A673 (cell line): ENCODE results near the gene TAS1R2. TPM values are rescaled to one million over a fixed set of nuclear protein-coding genes. Genes with fewer than 3 reads are reported as not detected.

Source experiments
- Bru-seq: library from RNA; stranded (reverse); fragments of 400-500 nt; gene quantifications from one replicate; lab custom pipeline; 2021; lab: Mats Ljungman, UMichigan
- BruChase-seq, 2 experiments: library from RNA; stranded (reverse); fragments of 400-500 nt; gene quantifications; one replicate each; lab custom pipeline; 2021; lab: Mats Ljungman, UMichigan
- BruUV-seq: library from RNA; stranded (reverse); fragments of 400-500 nt; replicated peaks from 2 replicates; lab custom pipeline; 2021; lab: Mats Ljungman, UMichigan
- CTCF ChIA-PET: fragments of 300-600 bp; sonication (Branson Sonifier 250); formaldehyde crosslinking; loops from one replicate; lab custom pipeline; 2022; ENCODE audit warnings: antibody characterized with exemption; lab: Charles Lee
- POLR2A ChIA-PET: fragments of 300-600 bp; sonication (Branson Sonifier 250); formaldehyde crosslinking; loops from one replicate; lab custom pipeline; 2022; ENCODE audit warnings: antibody characterized with exemption; ENCODE audit not compliant: low non-redundant PET; lab: Charles Lee
- DNase-seq: peaks from one replicate; pipeline ENCODE4 v3.0.0-alpha.2; 2015; ENCODE audit warnings: low spot score
- H3K27ac ChIP-seq: fragments of 200-600 bp; sonication (generic); 2 replicates; pipeline ENCODE4 v1.5.1; 2016; ENCODE audit warnings: mixed run types, low read depth, mild to moderate bottlenecking, mixed read lengths, antibody characterized with exemption, low read length; ENCODE audit not compliant: poor library complexity, severe bottlenecking
- H3K27me3 ChIP-seq: fragments of 200-600 bp; sonication (generic); replicated peaks from 2 replicates; pipeline ENCODE4 v1.6.1; 2017; ENCODE audit warnings: mixed run types, low read depth, mild to moderate bottlenecking, mixed read lengths, antibody characterized with exemption, low read length; ENCODE audit not compliant: insufficient read depth, poor library complexity
- H3K36me3 ChIP-seq: fragments of 200-600 bp; sonication (generic); 2 replicates; pipeline ENCODE4 v1.6.1; 2016; ENCODE audit warnings: mixed run types, mild to moderate bottlenecking, mixed read lengths, antibody characterized with exemption, low read length; ENCODE audit not compliant: insufficient read depth, poor library complexity, severe bottlenecking
- H3K4me1 ChIP-seq: fragments of 200-600 bp; sonication (generic); 2 replicates; pipeline ENCODE4 v1.6.1; 2017; ENCODE audit warnings: mixed run types, mild to moderate bottlenecking, mixed read lengths, antibody characterized with exemption, low read length; ENCODE audit not compliant: insufficient read depth, poor library complexity, severe bottlenecking
- H3K4me3 ChIP-seq: fragments of 200-600 bp; sonication (generic); 2 replicates; pipeline ENCODE4 v1.5.1; 2016; ENCODE audit warnings: low read depth, mixed run types, mild to moderate bottlenecking, mixed read lengths, low read length; ENCODE audit not compliant: poor library complexity, severe bottlenecking
- H3K9me3 ChIP-seq: fragments of 200-600 bp; sonication (generic); 2 replicates; pipeline ENCODE4 v1.6.1; 2016; ENCODE audit warnings: mixed run types, low read depth, mild to moderate bottlenecking, mixed read lengths, antibody characterized with exemption, low read length; ENCODE audit not compliant: poor library complexity, severe bottlenecking
- EZH2 ChIP-seq: fragments of 200-600 bp; sonication (generic); IDR thresholded peaks from 2 replicates; pipeline ENCODE4 v1.6.1; 2017; ENCODE audit warnings: borderline replicate concordance, low read depth, mild to moderate bottlenecking, mixed read lengths, antibody characterized with exemption, low read length; ENCODE audit not compliant: poor library complexity, severe bottlenecking
- intact Hi-C: fragments of 100-400 bp; cut with micrococcal nuclease; formaldehyde crosslinking; loops from one replicate; pipeline ENCODE4 v1.10.0; 2022; ENCODE audit not compliant: unreplicated experiment
- long read RNA-seq: library from polyadenylated mRNA; stranded (forward); transcript quantifications from one replicate; pipeline ENCODE4 v2.0.0, GENCODE V29; 2022
- total RNA-seq: library from RNA; stranded (reverse); gene quantifications from 2 replicates; pipeline ENCODE4 v1.2.3, GENCODE V29; 2021
- TF ChIP-seq, protein P1 (sequence below): fragments of 300-800, 200-600 bp; sonication (generic); conservative IDR thresholded peaks from 2 replicates; pipeline ENCODE4 v1.5.1; 2017; ENCODE audit warnings: low read depth, mild to moderate bottlenecking, antibody characterized with exemption, low read length, moderate library complexity, mixed read lengths

The TAS1R2 gene
- total RNA-seq (not detected in 2 replicates), Bru-seq, nascent RNA (percentile 12 among the genes with signal in this experiment), BruChase-seq, experiment 1, labeled RNA remaining after a 2-hour chase (percentile 8 among the genes with signal in this experiment), BruChase-seq, experiment 2, labeled RNA remaining after a 6-hour chase (not detected)
- long read RNA-seq: 0 reads

GRCh38 chr1:18859560-18859959 lies at the start of gene TAS1R2:
Gene TAS1R2 (minus strand): TSS chr1:18859660. CDS start chr1:18859660, 0 bp downstream.
- Histone ChIP-seq H3K4me3 (no peak within 1 kb of the TSS), H3K9me3 (no peaks in the 10 kb centered on the region), H3K27me3 (no peaks in the 10 kb centered on the region), H3K27ac (no peak within 1 kb of the TSS), H3K36me3 (no peaks in the 10 kb centered on the region), H3K4me1 (no peaks in the 10 kb centered on the region)
- intact Hi-C loops: no loop called here
- TF ChIP-seq, protein P1, sequence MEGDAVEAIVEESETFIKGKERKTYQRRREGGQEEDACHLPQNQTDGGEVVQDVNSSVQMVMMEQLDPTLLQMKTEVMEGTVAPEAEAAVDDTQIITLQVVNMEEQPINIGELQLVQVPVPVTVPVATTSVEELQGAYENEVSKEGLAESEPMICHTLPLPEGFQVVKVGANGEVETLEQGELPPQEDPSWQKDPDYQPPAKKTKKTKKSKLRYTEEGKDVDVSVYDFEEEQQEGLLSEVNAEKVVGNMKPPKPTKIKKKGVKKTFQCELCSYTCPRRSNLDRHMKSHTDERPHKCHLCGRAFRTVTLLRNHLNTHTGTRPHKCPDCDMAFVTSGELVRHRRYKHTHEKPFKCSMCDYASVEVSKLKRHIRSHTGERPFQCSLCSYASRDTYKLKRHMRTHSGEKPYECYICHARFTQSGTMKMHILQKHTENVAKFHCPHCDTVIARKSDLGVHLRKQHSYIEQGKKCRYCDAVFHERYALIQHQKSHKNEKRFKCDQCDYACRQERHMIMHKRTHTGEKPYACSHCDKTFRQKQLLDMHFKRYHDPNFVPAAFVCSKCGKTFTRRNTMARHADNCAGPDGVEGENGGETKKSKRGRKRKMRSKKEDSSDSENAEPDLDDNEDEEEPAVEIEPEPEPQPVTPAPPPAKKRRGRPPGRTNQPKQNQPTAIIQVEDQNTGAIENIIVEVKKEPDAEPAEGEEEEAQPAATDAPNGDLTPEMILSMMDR: no peak
- TF ChIP-seq EZH2: no peak
- BruUV-seq: no TSS peak
- DNase-seq: no peak
- POLR2A ChIA-PET: no interaction called here
- CTCF ChIA-PET: interaction anchor here (0.7 kb wide), 1 partner anchor 298 kb away, joined by 3 read pairs; no protein-coding TSS in a partner anchor

DNA sequence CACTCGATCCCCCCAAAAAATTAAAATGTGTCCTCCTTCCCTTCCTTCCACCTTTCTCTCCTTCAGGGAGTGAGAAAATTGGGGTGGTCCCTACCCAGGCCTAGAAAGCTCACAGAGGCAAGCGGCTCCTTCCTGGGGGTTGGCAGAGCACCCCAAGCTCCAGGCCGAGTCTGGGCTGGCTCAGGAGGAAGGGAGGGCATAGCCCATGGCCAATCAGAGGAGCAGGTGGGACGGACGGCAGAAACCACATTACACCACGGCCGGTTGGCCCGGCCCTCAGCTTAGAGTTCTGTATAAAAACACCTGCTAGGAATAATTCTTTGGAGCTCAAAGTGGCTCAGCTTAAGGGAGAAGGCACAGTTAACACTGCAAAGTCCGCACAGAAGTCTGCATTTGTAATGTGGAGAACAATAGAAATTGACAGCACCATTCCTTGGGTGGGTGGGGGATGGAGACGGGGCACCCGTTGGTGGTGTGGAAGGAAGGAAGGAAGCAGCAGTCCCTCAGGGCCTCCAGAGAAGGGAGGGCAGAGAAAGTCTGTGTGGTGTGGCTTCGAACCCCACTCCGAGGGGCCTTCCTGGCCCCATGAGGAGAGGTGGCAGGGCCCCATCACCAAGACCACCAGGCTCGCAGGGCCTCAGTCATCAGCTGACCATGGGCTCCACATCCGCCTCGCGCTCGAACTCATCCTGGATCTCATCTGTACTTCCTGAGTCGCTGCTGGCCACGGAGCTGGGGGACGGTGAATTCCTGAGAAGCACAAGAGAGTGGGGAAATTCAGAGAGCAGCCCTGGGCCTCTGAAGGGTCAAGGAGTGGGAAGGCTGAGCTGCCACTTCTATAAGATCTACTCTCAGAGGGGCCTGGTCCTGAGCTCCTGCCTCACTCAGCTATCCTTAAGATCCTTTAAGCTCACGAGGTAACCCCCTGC lies 48.7 kb upstream of the TAS1R2 start:
- peaks cover 9% of the 10 kb centered on the region for H3K4me1 ChIP-seq
- no peak for TF ChIP-seq EZH2
- TF ChIP-seq, protein P1: no peak
- DNase-seq: no peak
- H3K27ac ChIP-seq: peak overlapping the region; percentile 37
- H3K9me3 ChIP-seq: no peaks in the 10 kb centered on the region
- POLR2A ChIA-PET: interaction anchor here (0.9 kb wide), 1 partner anchor 59 kb away, joined by 4 read pairs; no protein-coding TSS in a partner anchor
- peaks cover 14% of the 10 kb centered on the region for H3K36me3 ChIP-seq
- no peak overlapping the region for H3K4me3 ChIP-seq
- no peaks in the 10 kb centered on the region for H3K27me3 ChIP-seq
- no TSS peak for BruUV-seq
- CTCF ChIA-PET: interaction anchor here (0.6 to 2.1 kb wide), 3 partner anchors 18 to 202 kb away, joined by 3 to 8 read pairs (median 3); no protein-coding TSS in a partner anchor
- intact Hi-C loops: loop anchor here (2.0 to 10.0 kb wide), 2 partner anchors 189 to 747 kb away; no protein-coding TSS in a partner anchor
